ENCODE data around the gene SNRNP70.

Gene SNRNP70

GRCh38 chr19:49102303-49102702, 17.1 kb downstream of the SNRNP70 start:
- DNase-seq = no peak

- no peak for DNase-seq
Observed at GRCh38 chr19:49103331-49104085, 18.3 kb downstream of the SNRNP70 start.

GRCh38 chr19:49104229-49104864, 19.1 kb downstream of the SNRNP70 start:
- DNase-seq = peak in 1 of 3 experiments; percentile 23

GRCh38 chr19:49106648-49107135, 21.4 kb downstream of the SNRNP70 start:
- DNase-seq = peak; percentile 11 to 53 (median 50)

- DNase-seq = no peak
Observed at GRCh38 chr19:49107625-49108459, 22.6 kb downstream of the SNRNP70 start.

GRCh38 chr19:49109051-49109450, 23.8 kb downstream of the SNRNP70 start:
- DNase-seq = no peak

- DNase-seq = no peak
Observed at GRCh38 chr19:49109569-49110233, 24.4 kb downstream of the SNRNP70 start.

- no peak for DNase-seq
Observed at GRCh38 chr19:49110567-49110966, 25.3 kb downstream of the SNRNP70 start.

- no peak for DNase-seq
Observed at GRCh38 chr19:49111218-49111998, 26.2 kb downstream of the SNRNP70 start.

GRCh38 chr19:49113762-49114629, 28.7 kb downstream of the SNRNP70 start, which contains the start of gene LIN7B:
Gene LIN7B, plus strand, starts transcription at chr19:49114370. Its CDS starts 35 bp downstream, at chr19:49114405.
- peak; percentile 76 to 84 (median 83) for DNase-seq

- peak; percentile 50 to 69 (median 68) for DNase-seq
Observed at GRCh38 chr19:49114630-49115363, 29.5 kb downstream of the SNRNP70 start.

- no peak for DNase-seq
Observed at GRCh38 chr19:49116544-49116943, 31.3 kb downstream of the SNRNP70 start.

GRCh38 chr19:49117677-49118564, 32.7 kb downstream of the SNRNP70 start:
- DNase-seq = no peak

- DNase-seq = peak; percentile 92 to 97 (median 94)
Observed at GRCh38 chr19:49118565-49119410, 33.5 kb downstream of the SNRNP70 start, which contains the start of gene C19orf73. Gene C19orf73, minus strand, starts transcription at chr19:49119143. Its CDS starts 121 bp downstream, at chr19:49119022.

- peak; percentile 37 to 51 (median 46) for DNase-seq
Observed at GRCh38 chr19:49119411-49120324, 34.4 kb downstream of the SNRNP70 start, which contains the start of gene PPFIA3. Gene PPFIA3, plus strand, starts transcription at chr19:49119544. Its CDS starts 8,330 bp downstream, at chr19:49127874.

- peak in 1 of 3 experiments; percentile 43 for DNase-seq
Observed at GRCh38 chr19:49120325-49120683, 35.1 kb downstream of the SNRNP70 start.

GRCh38 chr19:49120868-49121267, 35.6 kb downstream of the SNRNP70 start:
- no peak for DNase-seq

Data from NCI-H1417 (cell line).